Measurements from ENCODE around the gene MAF. TPM values are rescaled to one million over a fixed set of nuclear protein-coding genes. Genes with fewer than 3 reads are reported as not detected.

The MAF gene
- total and polyA plus RNA-seq, 2 of the 4 experiments (the other 2 are of a cell fraction) = under 0.01 to 0.02 TPM

- dilution Hi-C loops (cut with HindIII; ENCODE audit: low sequenced_read_pairs, unreplicated experiment) (no loop called here), intact Hi-C loops (cut with micrococcal nuclease) (no loop called here), in situ Hi-C loops (cut with MboI; ENCODE audit: low sequenced_read_pairs) (no loop called here)
- Histone ChIP-seq H3K56ac (ENCODE audit: extremely low read depth, insufficient read depth, low read length) (no peak overlapping the region), H3K79me1 (ENCODE audit: low read depth in 1 of 2, low read length in 2 of 2) (no peaks in the 10 kb centered on the region), H2AK9ac (replicated peaks; ENCODE audit: low read depth, low read length, poor library complexity) (no peak overlapping the region), H3K4me3 (ENCODE audit: insufficient read depth, low read depth, low read length) (no peak overlapping the region), H3K9ac (ENCODE audit: low read depth, low read length) (no peak overlapping the region), H3K18ac (ENCODE audit: low read depth, low read length) (no peak overlapping the region), H2BK20ac (ENCODE audit: low read depth, low read length) (no peak overlapping the region), H3K4ac (ENCODE audit: low read depth, low read length) (no peak overlapping the region), H2AK5ac (ENCODE audit: low read depth, low read length) (no peak overlapping the region), H3K23ac (ENCODE audit: low read depth, low read length) (no peak overlapping the region), H3K36me3 (ENCODE audit: control insufficient read depth, insufficient read depth, low read length) (no peaks in the 10 kb centered on the region), H3K4me2 (ENCODE audit: low read depth, low read length) (no peak overlapping the region), H3K9me3 (ENCODE audit: control insufficient read depth, insufficient read depth, low read length) (peaks cover 4% of the 10 kb centered on the region), H3K14ac (replicated peaks; ENCODE audit: low read depth, low read length) (no peak overlapping the region), H2BK15ac (ENCODE audit: low read depth, low read length) (no peak overlapping the region), H2BK120ac (ENCODE audit: low read depth, low read length) (no peak overlapping the region), H3K4me1 (ENCODE audit: control insufficient read depth, insufficient read depth, low read length) (no peaks in the 10 kb centered on the region), H2BK5ac (ENCODE audit: low read depth, low read length, poor library complexity, severe bottlenecking) (no peak overlapping the region), H4K20me1 (ENCODE audit: insufficient read depth, low read length) (no peaks in the 10 kb centered on the region), H4K8ac (ENCODE audit: low read depth in 2 of 2, low read length in 2 of 2) (no peak overlapping the region), H3K27me3 (ENCODE audit: control insufficient read depth, insufficient read depth, low read length) (no peaks in the 10 kb centered on the region), H3K27ac (ENCODE audit: insufficient read depth, low read length) (no peak overlapping the region), H3K9me1 (ENCODE audit: insufficient read depth, low read length) (no peaks in the 10 kb centered on the region), H4K5ac (ENCODE audit: low read depth, low read length) (no peak overlapping the region), H4K91ac (ENCODE audit: insufficient read depth, low read depth, low read length) (no peak overlapping the region), H2AFZ (replicated peaks; ENCODE audit: low read length, poor library complexity) (no peak overlapping the region)
- no CpG with 5 or more reads among the region's 9 CpGs for WGBS, 2 experiments (ENCODE audit: extremely low coverage in 2 of 2, insufficient read length in 1 of 2)
- DNase-seq = no peak
- CTCF ChIA-PET = interaction anchor here (0.6 kb wide), 1 partner anchor 30 kb away, joined by 3 read pairs; no protein-coding TSS in a partner anchor
- POLR2A ChIA-PET (ENCODE audit: unreplicated experiment) = no interaction called here
- no TSS peak for BruUV-seq (replicated peaks)
- TF ChIP-seq RCOR1 (IDR thresholded peaks at IDR 0.05; ENCODE audit: insufficient replicate concordance, low read length) (no peak), MXI1 (IDR thresholded peaks at IDR 0.05; ENCODE audit: borderline replicate concordance, low read depth, low read length) (no peak), MAFK (IDR thresholded peaks at IDR 0.05; ENCODE audit: low read depth, low read length) (no peak), RAD21 (IDR thresholded peaks at IDR 0.05; ENCODE audit: low read length) (no peak), MAZ (IDR thresholded peaks at IDR 0.05; ENCODE audit: borderline replicate concordance, low read depth, low read length) (no peak), NFE2L2 (IDR thresholded peaks at IDR 0.05; ENCODE audit: low read depth, low read length) (no peak)
- ATAC-seq (ENCODE audit: low read depth) = no peak
Observed at GRCh38 chr16:79571903-79572535, 28.5 kb downstream of the MAF start.

Measured in IMR-90 (cell line).